ENCODE data around the gene DSEL. TPM values are rescaled to one million over a fixed set of nuclear protein-coding genes. Genes with fewer than 3 reads are reported as not detected.

The DSEL gene
- total RNA-seq, 1 donor from 2014 or later, result 0.07 TPM

DNA sequence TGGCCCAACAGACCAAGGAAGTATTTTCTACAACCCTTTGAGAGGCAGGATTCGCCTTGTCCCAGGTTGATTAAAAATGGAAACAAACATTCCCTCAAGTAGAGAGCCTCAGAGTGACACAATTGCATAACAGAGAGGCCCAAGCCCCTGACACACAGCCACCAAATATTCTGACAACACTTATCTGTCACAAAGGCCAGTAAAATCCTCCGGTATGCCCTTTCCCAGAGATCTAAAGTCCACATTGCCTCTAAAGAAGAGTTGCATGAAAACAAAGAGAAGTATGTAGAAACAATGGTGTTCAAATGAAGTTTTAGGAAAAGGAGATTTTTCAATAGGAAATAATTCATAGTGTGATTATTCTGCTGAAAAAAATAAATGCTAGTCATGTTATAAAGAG lies 32.1 kb downstream of the DSEL start:
- DNase-seq (no peak), ATAC-seq (ENCODE audit: low read depth) (no peak)
- peaks cover 3% of the 10 kb centered on the region for H3K9me3 Mint-ChIP-seq
- intact Hi-C loops (cut with micrococcal nuclease), result no loop called here
- H3K27me3 Mint-ChIP-seq, result no peaks in the 10 kb centered on the region
- no peaks in the 10 kb centered on the region for H3K4me1 Mint-ChIP-seq
- ChIA-PET POLR2A (no interaction called here), CTCF (no interaction called here)
- no peak overlapping the region for H3K4me3 Mint-ChIP-seq
- TF ChIP-seq, protein P1, sequence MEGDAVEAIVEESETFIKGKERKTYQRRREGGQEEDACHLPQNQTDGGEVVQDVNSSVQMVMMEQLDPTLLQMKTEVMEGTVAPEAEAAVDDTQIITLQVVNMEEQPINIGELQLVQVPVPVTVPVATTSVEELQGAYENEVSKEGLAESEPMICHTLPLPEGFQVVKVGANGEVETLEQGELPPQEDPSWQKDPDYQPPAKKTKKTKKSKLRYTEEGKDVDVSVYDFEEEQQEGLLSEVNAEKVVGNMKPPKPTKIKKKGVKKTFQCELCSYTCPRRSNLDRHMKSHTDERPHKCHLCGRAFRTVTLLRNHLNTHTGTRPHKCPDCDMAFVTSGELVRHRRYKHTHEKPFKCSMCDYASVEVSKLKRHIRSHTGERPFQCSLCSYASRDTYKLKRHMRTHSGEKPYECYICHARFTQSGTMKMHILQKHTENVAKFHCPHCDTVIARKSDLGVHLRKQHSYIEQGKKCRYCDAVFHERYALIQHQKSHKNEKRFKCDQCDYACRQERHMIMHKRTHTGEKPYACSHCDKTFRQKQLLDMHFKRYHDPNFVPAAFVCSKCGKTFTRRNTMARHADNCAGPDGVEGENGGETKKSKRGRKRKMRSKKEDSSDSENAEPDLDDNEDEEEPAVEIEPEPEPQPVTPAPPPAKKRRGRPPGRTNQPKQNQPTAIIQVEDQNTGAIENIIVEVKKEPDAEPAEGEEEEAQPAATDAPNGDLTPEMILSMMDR (IDR thresholded peaks at IDR 0.05), result no peak
- no peaks in the 10 kb centered on the region for H3K36me3 Mint-ChIP-seq (ENCODE audit: low read depth)
- no peak overlapping the region for H3K27ac Mint-ChIP-seq

DNA sequence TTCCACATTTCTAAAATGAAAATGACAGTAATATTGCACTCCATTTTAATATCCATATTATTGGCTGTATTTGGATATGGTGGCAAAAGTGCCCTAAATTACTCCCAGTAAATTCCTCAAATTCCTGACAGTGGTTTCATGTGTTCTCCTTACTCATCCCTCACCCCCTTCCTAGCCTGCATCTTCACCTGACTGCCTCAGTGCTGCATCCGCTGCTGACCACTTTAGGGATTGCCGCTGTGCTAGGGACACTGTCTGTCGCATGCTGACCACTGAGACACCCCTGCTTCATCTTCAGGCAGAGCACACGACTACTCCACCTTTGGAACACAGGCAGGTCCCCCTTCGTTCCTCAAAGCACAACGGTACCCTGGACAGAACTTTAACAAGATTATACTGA lies 32.6 kb downstream of the DSEL start:
- ChIA-PET POLR2A (no interaction called here), CTCF (no interaction called here)
- DNase-seq (no peak), ATAC-seq (ENCODE audit: low read depth) (no peak)
- intact Hi-C loops (cut with micrococcal nuclease), result no loop called here
- TF ChIP-seq, protein P1 (IDR thresholded peaks at IDR 0.05), result no peak
- Mint-ChIP-seq H3K9me3 (peaks cover 5% of the 10 kb centered on the region), H3K4me3 (no peak overlapping the region), H3K27ac (no peak overlapping the region), H3K27me3 (no peaks in the 10 kb centered on the region), H3K36me3 (ENCODE audit: low read depth) (no peaks in the 10 kb centered on the region), H3K4me1 (no peaks in the 10 kb centered on the region)

DNA sequence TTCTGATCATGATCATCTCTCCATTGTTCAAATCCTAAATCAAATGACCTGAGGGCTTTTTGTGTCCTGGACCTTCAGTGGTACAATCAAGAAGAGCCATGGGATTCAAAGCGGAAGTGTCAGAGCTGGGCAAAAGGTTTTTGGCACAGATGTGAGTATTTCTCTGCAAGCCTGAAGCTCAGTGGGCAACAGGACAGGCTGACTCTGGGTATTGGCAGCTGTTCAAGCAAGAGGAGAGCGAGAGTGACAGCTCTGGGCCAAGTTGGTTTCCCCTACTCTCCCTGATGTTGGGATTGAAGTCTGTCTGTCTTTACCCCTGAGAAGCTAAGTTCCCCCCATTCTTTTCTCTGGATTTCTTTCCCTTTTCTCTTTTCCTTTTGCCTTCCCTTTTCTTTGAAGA lies 33.3 kb downstream of the DSEL start:
- H3K9me3 Mint-ChIP-seq, result peaks cover 6% of the 10 kb centered on the region
- H3K4me3 Mint-ChIP-seq, result no peak overlapping the region
- POLR2A ChIA-PET, result no interaction called here
- ATAC-seq (ENCODE audit: low read depth) (no peak), DNase-seq (no peak)
- intact Hi-C loops (cut with micrococcal nuclease), result no loop called here
- no peak overlapping the region for H3K27ac Mint-ChIP-seq
- no peaks in the 10 kb centered on the region for H3K36me3 Mint-ChIP-seq (ENCODE audit: low read depth)
- H3K27me3 Mint-ChIP-seq, result no peaks in the 10 kb centered on the region
- H3K4me1 Mint-ChIP-seq, result no peaks in the 10 kb centered on the region
- TF ChIP-seq, protein P1 (IDR thresholded peaks at IDR 0.05), result no peak
- CTCF ChIA-PET, result no interaction called here

DNA sequence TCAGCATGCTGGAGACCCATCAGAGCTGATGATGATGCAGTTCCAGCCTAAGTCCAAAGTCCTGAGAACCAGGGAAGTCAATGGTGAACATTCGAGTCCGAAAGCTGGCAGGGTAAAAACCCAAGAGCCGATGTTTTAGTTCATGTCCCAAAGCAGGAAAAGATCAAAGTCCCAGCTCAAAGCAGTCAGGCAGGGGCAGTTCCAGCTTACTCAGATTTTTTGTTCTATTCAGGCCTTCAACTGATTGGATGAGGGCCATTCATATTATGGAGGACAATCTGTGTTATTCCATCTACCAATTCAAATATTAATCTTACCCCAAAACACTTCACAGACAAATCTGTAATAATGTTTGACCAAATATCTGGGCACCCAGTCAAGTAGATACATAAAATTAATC lies 38.3 kb downstream of the DSEL start:
- Mint-ChIP-seq H3K9me3 (peaks cover 6% of the 10 kb centered on the region), H3K4me3 (no peak overlapping the region), H3K36me3 (ENCODE audit: low read depth) (no peaks in the 10 kb centered on the region), H3K27ac (no peak overlapping the region), H3K4me1 (no peaks in the 10 kb centered on the region), H3K27me3 (no peaks in the 10 kb centered on the region)
- ATAC-seq (ENCODE audit: low read depth) (no peak), DNase-seq (no peak)
- ChIA-PET CTCF (no interaction called here), POLR2A (no interaction called here)
- intact Hi-C loops (cut with micrococcal nuclease), result no loop called here
- TF ChIP-seq, protein P1 (IDR thresholded peaks at IDR 0.05), result no peak

DNA sequence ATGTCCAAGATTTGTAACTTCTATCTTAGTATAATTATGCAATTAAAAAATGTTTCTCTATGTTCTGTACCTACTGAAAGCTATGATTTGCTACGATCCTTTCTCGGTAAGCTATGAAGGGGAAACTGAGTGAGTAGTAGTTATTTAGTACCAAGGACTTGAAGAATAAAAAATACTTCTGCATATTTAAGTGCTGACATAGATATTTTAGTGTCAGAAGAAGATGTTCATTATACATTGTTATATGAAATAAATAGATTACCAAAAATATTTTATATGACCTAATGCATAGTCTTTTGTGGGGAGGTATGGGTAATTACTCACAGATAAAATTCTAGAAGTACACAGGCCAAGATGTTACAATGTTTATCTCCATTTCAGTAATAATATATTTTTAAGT lies 39.0 kb downstream of the DSEL start:
- intact Hi-C loops (cut with micrococcal nuclease), result no loop called here
- POLR2A ChIA-PET, result no interaction called here
- Mint-ChIP-seq H3K36me3 (ENCODE audit: low read depth) (no peaks in the 10 kb centered on the region), H3K4me1 (no peaks in the 10 kb centered on the region), H3K27ac (no peak overlapping the region), H3K9me3 (peaks cover 6% of the 10 kb centered on the region), H3K4me3 (no peak overlapping the region), H3K27me3 (no peaks in the 10 kb centered on the region)
- TF ChIP-seq, protein P1 (IDR thresholded peaks at IDR 0.05), result no peak
- DNase-seq (no peak), ATAC-seq (ENCODE audit: low read depth) (no peak)
- CTCF ChIA-PET, result no interaction called here

Data from activated B cell treated with CpG ODN at 0.5 μM for 24 hours (primary cell).